ENCODE measurements around the gene TSPEAR.

The TSPEAR gene

DNA sequence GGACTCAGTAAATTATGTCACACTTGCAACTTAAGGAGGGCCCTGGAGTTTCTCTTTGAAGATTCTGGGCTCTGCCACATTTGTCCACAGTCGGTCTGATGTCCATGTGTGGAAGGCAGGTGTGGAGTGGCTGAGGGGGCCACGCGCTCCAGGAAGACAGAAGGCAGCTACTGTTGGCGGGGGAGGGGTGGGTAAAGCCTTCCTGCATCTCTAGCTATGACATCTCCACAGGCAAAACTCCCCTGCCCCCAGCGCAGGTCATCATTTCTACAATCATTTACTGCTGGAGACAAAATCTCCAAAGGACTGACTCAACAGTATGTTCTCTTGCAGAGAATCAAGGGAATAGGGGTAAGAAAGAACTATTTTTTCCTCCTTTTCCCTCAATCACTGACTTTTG is 11.4 kb upstream of the TSPEAR start:
- TF ChIP-seq, protein P1, sequence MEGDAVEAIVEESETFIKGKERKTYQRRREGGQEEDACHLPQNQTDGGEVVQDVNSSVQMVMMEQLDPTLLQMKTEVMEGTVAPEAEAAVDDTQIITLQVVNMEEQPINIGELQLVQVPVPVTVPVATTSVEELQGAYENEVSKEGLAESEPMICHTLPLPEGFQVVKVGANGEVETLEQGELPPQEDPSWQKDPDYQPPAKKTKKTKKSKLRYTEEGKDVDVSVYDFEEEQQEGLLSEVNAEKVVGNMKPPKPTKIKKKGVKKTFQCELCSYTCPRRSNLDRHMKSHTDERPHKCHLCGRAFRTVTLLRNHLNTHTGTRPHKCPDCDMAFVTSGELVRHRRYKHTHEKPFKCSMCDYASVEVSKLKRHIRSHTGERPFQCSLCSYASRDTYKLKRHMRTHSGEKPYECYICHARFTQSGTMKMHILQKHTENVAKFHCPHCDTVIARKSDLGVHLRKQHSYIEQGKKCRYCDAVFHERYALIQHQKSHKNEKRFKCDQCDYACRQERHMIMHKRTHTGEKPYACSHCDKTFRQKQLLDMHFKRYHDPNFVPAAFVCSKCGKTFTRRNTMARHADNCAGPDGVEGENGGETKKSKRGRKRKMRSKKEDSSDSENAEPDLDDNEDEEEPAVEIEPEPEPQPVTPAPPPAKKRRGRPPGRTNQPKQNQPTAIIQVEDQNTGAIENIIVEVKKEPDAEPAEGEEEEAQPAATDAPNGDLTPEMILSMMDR (IDR thresholded peaks at IDR 0.05; ENCODE audit: low read length, missing control alignments) = no peak
- no peak for DNase-seq (ENCODE audit: low read depth)
- no peak overlapping the region for H3K4me3 ChIP-seq (replicated peaks; ENCODE audit: low read depth, low read length)

DNA sequence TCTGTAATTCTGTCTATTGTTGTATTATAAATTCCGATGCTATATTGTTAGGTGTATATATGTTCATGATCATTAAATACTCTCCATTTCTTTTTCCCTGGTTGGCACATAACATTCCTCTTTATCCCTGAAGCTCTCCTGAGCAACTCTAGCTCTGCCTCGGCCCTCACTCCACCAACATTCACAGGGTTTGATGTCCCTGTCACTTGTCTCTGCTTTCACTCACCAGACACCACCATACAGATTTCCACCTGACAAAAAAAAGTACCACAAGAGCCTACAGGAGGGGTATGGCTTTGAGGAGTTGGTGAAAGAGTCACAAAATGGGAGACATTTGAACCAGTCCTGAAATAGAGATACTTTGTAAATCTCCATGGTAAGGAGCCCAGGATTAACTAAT is 8.8 kb upstream of the TSPEAR start:
- DNase-seq (ENCODE audit: low read depth) = no peak
- H3K4me3 ChIP-seq (replicated peaks; ENCODE audit: low read depth, low read length) = no peak overlapping the region
- TF ChIP-seq, protein P1 (IDR thresholded peaks at IDR 0.05; ENCODE audit: low read length, missing control alignments) = no peak

DNA sequence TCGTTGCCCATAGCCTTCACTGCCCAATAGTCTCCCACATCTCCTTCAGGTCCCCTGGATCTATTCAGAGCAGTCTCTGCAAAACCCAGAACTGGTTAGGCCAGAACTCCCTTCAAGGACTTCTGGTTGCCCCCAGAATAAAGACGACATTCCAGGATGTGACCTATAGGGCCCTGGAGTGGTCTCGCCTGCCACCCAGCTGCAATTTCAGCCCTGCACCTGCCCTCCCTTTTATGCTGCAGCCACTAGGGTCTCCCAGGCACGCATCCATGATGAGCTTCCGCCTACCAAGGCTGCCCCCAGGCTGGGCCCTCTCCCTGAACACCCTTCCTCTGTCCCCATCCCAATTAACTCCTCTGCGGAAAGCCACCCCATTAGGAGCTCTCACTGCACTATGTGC is 7.2 kb upstream of the TSPEAR start:
- DNase-seq (ENCODE audit: low read depth) = no peak
- TF ChIP-seq, protein P1 (IDR thresholded peaks at IDR 0.05; ENCODE audit: low read length, missing control alignments) = no peak
- no peak overlapping the region for H3K4me3 ChIP-seq (replicated peaks; ENCODE audit: low read depth, low read length)

DNA sequence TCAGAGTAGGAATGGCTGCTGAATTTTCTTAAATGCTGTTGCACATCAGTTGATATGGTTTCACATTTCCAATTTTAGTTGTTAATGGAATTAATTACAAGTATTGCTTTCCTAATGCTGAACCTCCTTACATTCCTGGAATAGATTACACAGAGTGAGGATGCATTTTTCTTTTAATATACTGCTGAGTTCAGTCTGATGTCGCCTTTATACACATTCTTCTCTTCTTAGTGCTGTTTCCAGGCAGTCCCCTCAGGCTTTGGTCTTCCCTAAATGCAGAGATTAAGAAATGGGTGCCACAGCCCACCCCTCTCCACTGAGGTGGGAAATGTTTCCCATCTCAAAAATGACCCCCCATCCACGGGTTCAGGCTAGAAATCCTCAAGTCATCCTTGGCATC is 6.7 kb upstream of the TSPEAR start:
- no peak for DNase-seq (ENCODE audit: low read depth)
- TF ChIP-seq, protein P1 (IDR thresholded peaks at IDR 0.05; ENCODE audit: low read length, missing control alignments) = no peak
- no peak overlapping the region for H3K4me3 ChIP-seq (replicated peaks; ENCODE audit: low read depth, low read length)

DNA sequence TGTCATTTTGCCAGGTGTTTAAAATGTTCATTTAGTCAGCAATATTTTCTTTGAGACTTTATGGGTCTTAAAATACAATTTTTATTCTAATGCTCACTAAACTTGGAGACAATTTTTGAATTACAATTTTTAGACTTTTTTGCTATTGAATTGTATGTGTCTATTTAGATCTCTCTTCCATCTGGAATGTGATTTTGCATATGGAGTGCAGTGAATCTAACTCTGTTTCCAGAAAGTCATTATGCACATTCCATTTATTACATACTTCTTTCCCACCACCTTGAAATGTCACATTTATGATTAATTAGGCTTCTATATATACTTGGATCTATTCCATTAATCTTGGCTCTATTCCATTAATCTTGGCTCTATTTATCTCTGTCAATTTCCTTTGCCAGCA is 5.6 kb upstream of the TSPEAR start:
- TF ChIP-seq, protein P1 (IDR thresholded peaks at IDR 0.05; ENCODE audit: low read length, missing control alignments) = no peak
- no peak for DNase-seq (ENCODE audit: low read depth)
- H3K4me3 ChIP-seq (replicated peaks; ENCODE audit: low read depth, low read length) = no peak overlapping the region

DNA sequence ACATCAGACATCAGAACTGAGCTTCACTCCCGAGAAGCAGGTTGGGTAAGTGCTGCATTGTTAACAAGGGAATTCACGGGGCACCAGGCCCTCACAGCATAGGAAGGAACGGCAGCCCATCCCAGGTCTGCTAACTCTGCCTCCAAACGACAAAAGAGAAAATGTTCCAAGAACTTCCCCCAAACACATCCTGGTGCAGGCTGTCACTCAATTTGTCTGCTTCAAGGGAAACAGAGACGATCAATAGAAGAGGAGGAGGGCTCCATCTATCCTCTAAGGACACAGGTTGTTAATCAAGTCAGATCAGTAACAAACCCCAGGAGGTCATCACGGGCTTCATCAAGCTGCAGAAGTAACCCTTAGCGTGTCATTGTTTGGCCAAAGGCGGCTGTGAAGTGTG is 3.5 kb upstream of the TSPEAR start:
- DNase-seq (ENCODE audit: low read depth) = no peak
- H3K4me3 ChIP-seq (replicated peaks; ENCODE audit: low read depth, low read length) = no peak overlapping the region
- TF ChIP-seq, protein P1 (IDR thresholded peaks at IDR 0.05; ENCODE audit: low read length, missing control alignments) = no peak

DNA sequence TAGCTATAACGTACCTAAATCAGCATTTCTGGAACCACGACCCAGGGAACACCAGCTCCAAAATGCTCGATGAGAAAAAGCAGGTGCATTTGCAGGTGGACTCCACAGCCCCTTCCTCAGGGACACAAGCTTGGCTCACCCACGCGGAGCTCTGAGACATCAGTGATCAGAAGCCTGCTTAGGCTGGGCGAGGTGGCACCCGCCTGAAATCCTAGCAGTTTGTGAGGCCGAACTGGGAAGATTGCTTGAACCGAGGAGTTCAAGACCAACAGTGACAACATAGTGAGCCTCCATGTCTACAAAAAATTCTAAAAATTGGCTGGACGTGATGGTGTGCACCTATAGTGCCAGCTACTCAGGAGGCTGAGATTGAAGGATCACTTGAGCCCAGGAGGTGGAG is 2.5 kb upstream of the TSPEAR start:
- DNase-seq (ENCODE audit: low read depth) = no peak
- no peak overlapping the region for H3K4me3 ChIP-seq (replicated peaks; ENCODE audit: low read depth, low read length)
- TF ChIP-seq, protein P1 (IDR thresholded peaks at IDR 0.05; ENCODE audit: low read length, missing control alignments) = no peak

Data from fibroblast of pulmonary artery (primary cell).